Osteocyte (in vitro differentiated cells): Measurements from ENCODE around the gene PTPRM. TPM values are rescaled to one million over a fixed set of nuclear protein-coding genes. Genes with fewer than 3 reads are reported as not detected.

Experiments
- DNase-seq: peaks from one replicate; pipeline ENCODE4 v3.0.0; 2021; ENCODE audit warnings: mixed read lengths; ENCODE audit not compliant: unreplicated experiment; ENCODE audit errors: extremely low spot score
- H3K27ac Mint-ChIP-seq: one replicate; pipeline ENCODE4 v1.8.0; 2021; ENCODE audit warnings: mild to moderate bottlenecking, mixed read lengths; ENCODE audit not compliant: unreplicated experiment
- H3K27me3 Mint-ChIP-seq: one replicate; pipeline ENCODE4 v1.8.0; 2021; ENCODE audit warnings: mixed read lengths; ENCODE audit not compliant: unreplicated experiment
- H3K36me3 Mint-ChIP-seq: one replicate; pipeline ENCODE4 v1.8.0; 2021; ENCODE audit warnings: mixed read lengths; ENCODE audit not compliant: unreplicated experiment
- H3K4me1 Mint-ChIP-seq: one replicate; pipeline ENCODE4 v1.8.0; 2021; ENCODE audit warnings: mixed read lengths; ENCODE audit not compliant: unreplicated experiment
- H3K4me3 Mint-ChIP-seq: one replicate; pipeline ENCODE4 v1.8.0; 2021; ENCODE audit warnings: mild to moderate bottlenecking, moderate library complexity, mixed read lengths; ENCODE audit not compliant: unreplicated experiment
- H3K9me3 Mint-ChIP-seq: one replicate; pipeline ENCODE4 v1.8.0; 2021; ENCODE audit warnings: mixed read lengths; ENCODE audit not compliant: unreplicated experiment
- CTCF ChIP-seq: fragments of 200-600 bp; sonication (generic); IDR thresholded peaks from 2 replicates; pipeline ENCODE4 v1.5.0; 2021; ENCODE audit warnings: antibody characterized with exemption, mild to moderate bottlenecking, moderate library complexity
- total RNA-seq: library from RNA; stranded (reverse); gene quantifications from 2 replicates; pipeline ENCODE4 v1.2.1, GENCODE V29; 2021

The PTPRM gene
- total RNA-seq, 1 donor from 2014 or later = 105 TPM

- no peak for DNase-seq
- Mint-ChIP-seq H3K9me3 (no peaks in the 10 kb centered on the region), H3K27me3 (peaks cover 7% of the 10 kb centered on the region), H3K4me3 (no peak overlapping the region), H3K27ac (no peak overlapping the region), H3K4me1 (no peaks in the 10 kb centered on the region), H3K36me3 (no peaks in the 10 kb centered on the region)
- TF ChIP-seq CTCF = no peak
Observed at GRCh38 chr18:7541835-7542234, 25.3 kb upstream of the PTPRM start.

GRCh38 chr18:7544686-7545085 lies 22.4 kb upstream of the PTPRM start:
- Mint-ChIP-seq H3K27me3 (peaks cover 7% of the 10 kb centered on the region), H3K9me3 (no peaks in the 10 kb centered on the region), H3K4me1 (no peaks in the 10 kb centered on the region), H3K4me3 (no peak overlapping the region), H3K36me3 (no peaks in the 10 kb centered on the region), H3K27ac (no peak overlapping the region)
- DNase-seq = no peak
- no peak for TF ChIP-seq CTCF

- Mint-ChIP-seq H3K27me3 (peaks cover 7% of the 10 kb centered on the region), H3K9me3 (no peaks in the 10 kb centered on the region), H3K4me1 (no peaks in the 10 kb centered on the region), H3K4me3 (no peak overlapping the region), H3K36me3 (no peaks in the 10 kb centered on the region), H3K27ac (no peak overlapping the region)
- no peak for TF ChIP-seq CTCF
- no peak for DNase-seq
Observed at GRCh38 chr18:7545734-7546133, 21.4 kb upstream of the PTPRM start.

GRCh38 chr18:7548221-7548620 lies 18.9 kb upstream of the PTPRM start:
- Mint-ChIP-seq H3K9me3 (no peaks in the 10 kb centered on the region), H3K27ac (no peak overlapping the region), H3K4me1 (no peaks in the 10 kb centered on the region), H3K36me3 (no peaks in the 10 kb centered on the region), H3K27me3 (peaks cover 4% of the 10 kb centered on the region), H3K4me3 (no peak overlapping the region)
- no peak for DNase-seq
- no peak for TF ChIP-seq CTCF

- no peak for DNase-seq
- TF ChIP-seq CTCF = no peak
- H3K4me3 Mint-ChIP-seq = no peak overlapping the region
Observed at GRCh38 chr18:7548721-7549120, 18.4 kb upstream of the PTPRM start.

More at GRCh38 chr18:7548721-7549120, 18.4 kb upstream of the PTPRM start:
- Mint-ChIP-seq H3K4me1 (no peaks in the 10 kb centered on the region), H3K27me3 (peaks cover 4% of the 10 kb centered on the region), H3K9me3 (no peaks in the 10 kb centered on the region), H3K27ac (no peak overlapping the region), H3K36me3 (no peaks in the 10 kb centered on the region)
